GM12878 (cell line): Measurements from ENCODE around the gene FMOD. TPM values are rescaled to one million over a fixed set of nuclear protein-coding genes. Genes with fewer than 3 reads are reported as not detected.

ENCODE experiments used
- ATAC-seq: fragments of 200-7000 bp; cut with Tn5 transposase; 3 replicates; pipeline ENCODE4 v1.9.1; 2020; ENCODE audit warnings: mild to moderate bottlenecking, moderate library complexity
- BruUV-seq: library from RNA; stranded (reverse); fragments of 400-500 nt; replicated peaks from 2 replicates; lab custom pipeline; 2021; lab: Mats Ljungman, UMichigan
- CTCF ChIA-PET: fragments of 300-600 bp; sonication (Branson Sonifier 250); formaldehyde crosslinking; extraction: SDS; loops from one replicate; lab custom pipeline; 2021; ENCODE audit warnings: inconsistent platforms; lab: Yijun Ruan, JAX
- POLR2A ChIA-PET: fragments of 350-600 bp; formaldehyde crosslinking; extraction: SDS; loops from one replicate; lab custom pipeline; 2021; ENCODE audit warnings: inconsistent platforms; lab: Charles Lee
- RAD21 ChIA-PET: fragments of 300-600 bp; sonication (Branson Sonifier 250); formaldehyde crosslinking; loops from one replicate; lab custom pipeline; 2023; ENCODE audit warnings: antibody characterized with exemption; ENCODE audit not compliant: unreplicated experiment; lab: Charles Lee
- SMC1A ChIA-PET: fragments of 300-600 bp; sonication (Branson Sonifier 250); formaldehyde crosslinking; loops from one replicate; lab custom pipeline; 2023; ENCODE audit not compliant: unreplicated experiment, uncharacterized antibody; lab: Charles Lee
- DNase-seq: peaks from one replicate; pipeline ENCODE4 v3.0.0-alpha.2; 2011; ENCODE audit warnings: low read depth, low spot score
- FAIRE-seq: peaks from 3 replicates; lab custom pipeline; 2011; peaks lifted over from hg19 to GRCh38; lab: Jason Lieb, UNC
- H2AFZ ChIP-seq: 2 replicates; pipeline ENCODE4 v1.6.0; 2011; ENCODE audit warnings: low read depth, low read length, control low read depth; ENCODE audit not compliant: control insufficient read depth
- H3K27ac ChIP-seq: 2 replicates; pipeline ENCODE4 v1.5.1; 2011; ENCODE audit warnings: control low read depth; ENCODE audit not compliant: control insufficient read depth, insufficient read depth
- H3K27me3 ChIP-seq, 2 experiments: replicated peaks in 1 of 2; 2 replicates each; pipeline versions ENCODE4 v1.6.0 to v1.6.1; 2011; ENCODE audit warnings: low read length in 1 of 2; ENCODE audit not compliant: control insufficient read depth in 2 of 2, insufficient read depth in 2 of 2
- H3K36me3 ChIP-seq, 2 experiments: 2 replicates each; pipeline ENCODE4 v1.5.1; 2011; ENCODE audit warnings: low read length in 1 of 2; ENCODE audit not compliant: control insufficient read depth in 2 of 2, insufficient read depth in 2 of 2
- H3K4me1 ChIP-seq: 2 replicates; pipeline ENCODE4 v1.6.1; 2011; ENCODE audit warnings: mild to moderate bottlenecking, low read length, moderate library complexity, mixed read lengths; ENCODE audit not compliant: control insufficient read depth, insufficient read depth
- H3K4me2 ChIP-seq: 2 replicates; pipeline ENCODE4 v1.6.0; 2011; ENCODE audit warnings: control low read depth; ENCODE audit not compliant: control insufficient read depth, insufficient read depth
- H3K4me3 ChIP-seq: fragments of 200-600 bp; sonication (generic); 2 replicates; pipeline ENCODE4 v1.5.1; 2016
- H3K79me2 ChIP-seq: 2 replicates; pipeline ENCODE4 v1.6.0; 2011; ENCODE audit warnings: low read length; ENCODE audit not compliant: control insufficient read depth, insufficient read depth
- H3K9ac ChIP-seq: 2 replicates; pipeline ENCODE4 v1.8.0; 2011; ENCODE audit warnings: low read length, control low read depth, mixed read lengths; ENCODE audit not compliant: control insufficient read depth, insufficient read depth
- H3K9me3 ChIP-seq: replicated peaks from 3 replicates; pipeline ENCODE4 v1.5.1; 2011; ENCODE audit warnings: mild to moderate bottlenecking, low read length; ENCODE audit not compliant: control insufficient read depth, insufficient read depth
- H4K20me1 ChIP-seq: 2 replicates; pipeline ENCODE4 v1.6.0; 2011; ENCODE audit not compliant: control insufficient read depth, insufficient read depth
- IKZF1 ChIP-seq: fragments of 450-650 bp; conservative IDR thresholded peaks from 2 replicates; pipeline ENCODE4 v1.6.1; 2017; ENCODE audit warnings: antibody characterized with exemption, mild to moderate bottlenecking
- IRF4 ChIP-seq: IDR thresholded peaks from 2 replicates; pipeline ENCODE4 v1.6.1; 2011; ENCODE audit warnings: low read depth, low read length
- KLF5 ChIP-seq: fragments of 450-650 bp; IDR thresholded peaks from 2 replicates; pipeline ENCODE4 v1.6.1; 2014; ENCODE audit warnings: mild to moderate bottlenecking; ENCODE audit not compliant: partially characterized antibody
- MEF2A ChIP-seq: IDR thresholded peaks from 2 replicates; pipeline ENCODE4 v1.6.1; 2011; ENCODE audit warnings: low read depth, mild to moderate bottlenecking, low read length, moderate library complexity; ENCODE audit not compliant: insufficient read depth
- NFIC ChIP-seq: IDR thresholded peaks from 2 replicates; pipeline ENCODE4 v1.6.1; 2012; ENCODE audit warnings: low read depth, mild to moderate bottlenecking, inconsistent platforms, low read length, moderate library complexity
- PAX8 ChIP-seq: fragments of 450-650 bp; IDR thresholded peaks from 2 replicates; pipeline ENCODE4 v1.6.1; 2017; ENCODE audit warnings: mild to moderate bottlenecking, moderate library complexity
- RAD51 ChIP-seq: fragments of 450-650 bp; IDR thresholded peaks from 2 replicates; pipeline ENCODE4 v1.6.1; 2016; ENCODE audit warnings: moderate library complexity, mild to moderate bottlenecking, inconsistent platforms
- RBBP5 ChIP-seq: fragments of 200-600 bp; sonication (generic); conservative IDR thresholded peaks from 2 replicates; pipeline ENCODE4 v1.6.1; 2016
- STAT3 ChIP-seq: IDR thresholded peaks from 2 replicates; pipeline ENCODE4 v1.6.1; 2011; ENCODE audit warnings: low read depth, low read length, improper control_type of control experiment
- TBL1XR1 ChIP-seq: IDR thresholded peaks from 2 replicates; pipeline ENCODE4 v1.6.1; 2012; ENCODE audit warnings: low read depth, low read length, improper control_type of control experiment
- YY1 ChIP-seq: IDR thresholded peaks from 2 replicates; pipeline ENCODE4 v1.6.1; 2011; ENCODE audit warnings: low read depth, mild to moderate bottlenecking, low read length
- WGBS: methylation state at CpG from one replicate; pipeline ENCODE4 v1.1.6; 2016; ENCODE audit warnings: low lambda C conversion rate; ENCODE audit not compliant: insufficient replicate concordance, insufficient coverage; ENCODE audit errors: missing lambda C conversion rate; 5-methylcytosine and 5-hydroxymethylcytosine counted together
- in situ Hi-C: fragments of 300-500 bp; cut with MboI; formaldehyde crosslinking; loops from 9 replicates; pipeline ENCODE4 v1.14.3; 2018; ENCODE audit warnings: mixed read lengths
- intact Hi-C: fragments of 100-400 bp; cut with micrococcal nuclease; formaldehyde crosslinking; loops from one replicate; pipeline ENCODE4 v1.14.2; 2022; ENCODE audit not compliant: unreplicated experiment
- polyA plus RNA-seq, 11 experiments: library from polyadenylated mRNA; depleted of rRNA in 4 of 11; unstranded in 6 of 11; stranded (reverse) in 5 of 11; fragments of >200 nt; fragmentation: Nextera tagmentation in 4 of 11; fragmentation: Illumina TruSeq in 1 of 11; extraction: Ambion mirVana in 4 of 11; extraction: Trizol in 1 of 11; gene quantifications; 1 replicate in 1 of 11; 2 replicates in 10 of 11; pipeline versions ENCODE4 v1.2.1 to v1.2.3, GENCODE V29; 2011 to 2016; ENCODE audit warnings: inconsistent platforms in 2 of 11, missing spikeins in 2 of 11, low read depth in 1 of 11
- total RNA-seq, 4 experiments: library from RNA; depleted of rRNA in 3 of 4; stranded (reverse); fragments of >200 nt in 3 of 4; fragmentation: Illumina TruSeq in 1 of 4; extraction: Trizol in 1 of 4; gene quantifications; 2 replicates each; pipeline versions ENCODE4 v1.2.1 to v1.2.3, GENCODE V29; 2013 to 2021
- TF ChIP-seq, protein P1 (sequence below): fragments of 450-650 bp; IDR thresholded peaks from 2 replicates; pipeline ENCODE4 v1.6.1; 2017; ENCODE audit warnings: low read depth, mild to moderate bottlenecking, moderate library complexity
- TF ChIP-seq, protein P2 (sequence below), 3 experiments: IDR thresholded peaks in 2 of 3; conservative IDR thresholded peaks in 1 of 3; 2 replicates each; pipeline ENCODE4 v1.5.1; 2011; ENCODE audit warnings: low read depth in 3 of 3, low read length in 3 of 3, mild to moderate bottlenecking in 3 of 3, control low read depth in 2 of 3, moderate library complexity in 2 of 3, inconsistent platforms in 1 of 3, mixed read lengths in 1 of 3; ENCODE audit not compliant: control insufficient read depth in 2 of 3, insufficient read depth in 1 of 3; ENCODE audit errors: extremely low read depth in 1 of 3
- TF ChIP-seq, protein P3 (sequence below): fragments of 450-650 bp; IDR thresholded peaks from 2 replicates; pipeline ENCODE4 v1.6.1; 2016; ENCODE audit warnings: mild to moderate bottlenecking
- TF ChIP-seq, protein P4 (sequence below): fragments of 450-650 bp; IDR thresholded peaks from 2 replicates; pipeline ENCODE4 v1.6.1; 2017; ENCODE audit warnings: antibody characterized with exemption, mild to moderate bottlenecking, moderate library complexity

The FMOD gene
- total and polyA plus RNA-seq, 10 of the 15 experiments (the other 5 are each of a cell fraction or from before 2014, with no cell fraction given), result 0.03 to 0.26 (median 0.11) TPM; not detected in 7

DNA sequence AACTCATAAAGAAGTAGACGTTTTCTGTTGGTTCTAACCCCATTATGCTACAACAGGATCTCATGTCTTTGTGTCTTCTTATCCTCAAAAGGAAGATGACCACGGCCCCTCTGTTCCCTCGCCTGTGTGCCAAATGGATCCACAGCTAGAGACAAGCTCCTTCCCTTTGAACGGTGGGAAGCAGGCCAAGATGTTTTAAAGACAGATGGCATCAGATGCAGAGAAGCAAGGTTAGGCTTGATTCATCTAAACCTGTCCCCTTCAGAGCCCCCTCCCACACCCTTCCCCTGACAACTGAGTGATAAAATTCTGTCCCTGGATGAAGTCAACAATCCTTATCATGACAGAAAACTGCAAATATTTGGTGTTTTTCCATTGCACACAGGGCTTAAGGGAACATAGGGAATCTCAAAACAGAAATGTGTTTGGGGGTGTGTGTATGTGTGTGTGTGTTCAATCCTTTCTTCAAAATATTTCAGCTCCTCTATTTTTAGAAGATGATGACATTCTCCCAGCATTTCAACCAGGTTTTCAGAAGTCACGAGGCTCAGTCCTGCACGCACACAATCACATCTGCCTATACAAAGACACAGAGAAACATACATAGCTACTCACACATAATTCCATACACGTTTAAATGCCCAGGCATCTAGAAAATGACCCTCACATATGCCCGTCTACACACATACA lies 27.8 kb upstream of the FMOD start (continued):
- TF ChIP-seq, protein P1, sequence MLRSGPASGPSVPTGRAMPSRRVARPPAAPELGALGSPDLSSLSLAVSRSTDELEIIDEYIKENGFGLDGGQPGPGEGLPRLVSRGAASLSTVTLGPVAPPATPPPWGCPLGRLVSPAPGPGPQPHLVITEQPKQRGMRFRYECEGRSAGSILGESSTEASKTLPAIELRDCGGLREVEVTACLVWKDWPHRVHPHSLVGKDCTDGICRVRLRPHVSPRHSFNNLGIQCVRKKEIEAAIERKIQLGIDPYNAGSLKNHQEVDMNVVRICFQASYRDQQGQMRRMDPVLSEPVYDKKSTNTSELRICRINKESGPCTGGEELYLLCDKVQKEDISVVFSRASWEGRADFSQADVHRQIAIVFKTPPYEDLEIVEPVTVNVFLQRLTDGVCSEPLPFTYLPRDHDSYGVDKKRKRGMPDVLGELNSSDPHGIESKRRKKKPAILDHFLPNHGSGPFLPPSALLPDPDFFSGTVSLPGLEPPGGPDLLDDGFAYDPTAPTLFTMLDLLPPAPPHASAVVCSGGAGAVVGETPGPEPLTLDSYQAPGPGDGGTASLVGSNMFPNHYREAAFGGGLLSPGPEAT, result no peak
- TF ChIP-seq TBL1XR1, result no peak
- no peak for TF ChIP-seq RBBP5
- TF ChIP-seq, protein P2, sequence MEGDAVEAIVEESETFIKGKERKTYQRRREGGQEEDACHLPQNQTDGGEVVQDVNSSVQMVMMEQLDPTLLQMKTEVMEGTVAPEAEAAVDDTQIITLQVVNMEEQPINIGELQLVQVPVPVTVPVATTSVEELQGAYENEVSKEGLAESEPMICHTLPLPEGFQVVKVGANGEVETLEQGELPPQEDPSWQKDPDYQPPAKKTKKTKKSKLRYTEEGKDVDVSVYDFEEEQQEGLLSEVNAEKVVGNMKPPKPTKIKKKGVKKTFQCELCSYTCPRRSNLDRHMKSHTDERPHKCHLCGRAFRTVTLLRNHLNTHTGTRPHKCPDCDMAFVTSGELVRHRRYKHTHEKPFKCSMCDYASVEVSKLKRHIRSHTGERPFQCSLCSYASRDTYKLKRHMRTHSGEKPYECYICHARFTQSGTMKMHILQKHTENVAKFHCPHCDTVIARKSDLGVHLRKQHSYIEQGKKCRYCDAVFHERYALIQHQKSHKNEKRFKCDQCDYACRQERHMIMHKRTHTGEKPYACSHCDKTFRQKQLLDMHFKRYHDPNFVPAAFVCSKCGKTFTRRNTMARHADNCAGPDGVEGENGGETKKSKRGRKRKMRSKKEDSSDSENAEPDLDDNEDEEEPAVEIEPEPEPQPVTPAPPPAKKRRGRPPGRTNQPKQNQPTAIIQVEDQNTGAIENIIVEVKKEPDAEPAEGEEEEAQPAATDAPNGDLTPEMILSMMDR (IDR thresholded peaks at IDR 0.05 in 2 of 3, conservative IDR thresholded peaks at IDR 0.05 in 1 of 3; ENCODE audit: control insufficient read depth in 2 of 3, extremely low read depth in 1 of 3, insufficient read depth in 1 of 3, low read depth in 3 of 3, low read length in 3 of 3), result no peak
- TF ChIP-seq STAT3, result no peak
- TF ChIP-seq IKZF1, result no peak
- TF ChIP-seq YY1, result no peak

DNA sequence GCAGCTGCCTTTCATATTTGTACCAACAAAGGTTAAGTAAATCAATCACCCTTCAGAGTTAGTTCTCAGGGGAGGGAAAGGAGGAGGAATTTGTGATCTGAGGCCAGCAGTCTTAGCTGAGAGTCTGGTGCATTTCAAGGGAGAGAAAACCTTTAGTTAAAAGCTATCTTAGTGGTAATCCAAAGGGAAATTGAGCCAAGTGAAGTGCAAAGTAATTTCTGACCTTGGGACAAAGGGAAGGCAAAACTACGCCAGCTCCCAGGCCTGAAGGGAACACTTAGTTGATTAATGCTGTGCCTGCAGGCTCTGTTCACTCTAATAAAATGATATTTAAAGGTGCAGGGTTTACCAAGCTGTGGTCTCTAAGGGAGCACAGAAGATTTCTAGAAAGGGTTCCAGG lies 23.1 kb upstream of the FMOD start:
- H3K9ac ChIP-seq, result no peak overlapping the region
- BruUV-seq, result no TSS peak
- no peaks in the 10 kb centered on the region for H3K36me3 ChIP-seq
- H2AFZ ChIP-seq, result no peak overlapping the region
- intact Hi-C loops (no loop called here), in situ Hi-C loops (no loop called here)
- H3K9me3 ChIP-seq, result no peaks in the 10 kb centered on the region; the same call in 2 of the 3 replicates
- ChIA-PET SMC1A (interaction anchor here (1.0 to 1.5 kb wide), 4 partner anchors 20 to 79 kb away, joined by 3 to 5 read pairs (median 4); no protein-coding TSS in a partner anchor), POLR2A (no interaction called here), CTCF (interaction anchor here (0.7 to 1.3 kb wide), 8 partner anchors 10 to 105 kb away, joined by 3 to 6 read pairs (median 4); no protein-coding TSS in a partner anchor), RAD21 (interaction anchor here (0.8 kb wide), 1 partner anchor 14 kb away, joined by 3 read pairs; no protein-coding TSS in a partner anchor)
- no peak overlapping the region for H3K4me3 ChIP-seq
- 26% methylated on average over 1 of the region's 1 CpG for WGBS
- no peaks in the 10 kb centered on the region for H3K4me1 ChIP-seq
- FAIRE-seq, result no peak
- H3K27ac ChIP-seq, result no peak overlapping the region
- H3K27me3 ChIP-seq, result no peaks in the 10 kb centered on the region; a peak in 1 of 4 replicates
- ATAC-seq, result no peak
- no peak for DNase-seq
- no peak overlapping the region for H3K4me2 ChIP-seq
- H4K20me1 ChIP-seq, result no peaks in the 10 kb centered on the region
- no peaks in the 10 kb centered on the region for H3K79me2 ChIP-seq
- TF ChIP-seq NFIC (no peak), RAD51 (no peak), IRF4 (no peak), KLF5 (no peak), MEF2A (no peak), PAX8 (no peak)
- TF ChIP-seq, protein P3, sequence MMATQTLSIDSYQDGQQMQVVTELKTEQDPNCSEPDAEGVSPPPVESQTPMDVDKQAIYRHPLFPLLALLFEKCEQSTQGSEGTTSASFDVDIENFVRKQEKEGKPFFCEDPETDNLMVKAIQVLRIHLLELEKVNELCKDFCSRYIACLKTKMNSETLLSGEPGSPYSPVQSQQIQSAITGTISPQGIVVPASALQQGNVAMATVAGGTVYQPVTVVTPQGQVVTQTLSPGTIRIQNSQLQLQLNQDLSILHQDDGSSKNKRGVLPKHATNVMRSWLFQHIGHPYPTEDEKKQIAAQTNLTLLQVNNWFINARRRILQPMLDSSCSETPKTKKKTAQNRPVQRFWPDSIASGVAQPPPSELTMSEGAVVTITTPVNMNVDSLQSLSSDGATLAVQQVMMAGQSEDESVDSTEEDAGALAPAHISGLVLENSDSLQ, result no peak
- TF ChIP-seq, protein P4, sequence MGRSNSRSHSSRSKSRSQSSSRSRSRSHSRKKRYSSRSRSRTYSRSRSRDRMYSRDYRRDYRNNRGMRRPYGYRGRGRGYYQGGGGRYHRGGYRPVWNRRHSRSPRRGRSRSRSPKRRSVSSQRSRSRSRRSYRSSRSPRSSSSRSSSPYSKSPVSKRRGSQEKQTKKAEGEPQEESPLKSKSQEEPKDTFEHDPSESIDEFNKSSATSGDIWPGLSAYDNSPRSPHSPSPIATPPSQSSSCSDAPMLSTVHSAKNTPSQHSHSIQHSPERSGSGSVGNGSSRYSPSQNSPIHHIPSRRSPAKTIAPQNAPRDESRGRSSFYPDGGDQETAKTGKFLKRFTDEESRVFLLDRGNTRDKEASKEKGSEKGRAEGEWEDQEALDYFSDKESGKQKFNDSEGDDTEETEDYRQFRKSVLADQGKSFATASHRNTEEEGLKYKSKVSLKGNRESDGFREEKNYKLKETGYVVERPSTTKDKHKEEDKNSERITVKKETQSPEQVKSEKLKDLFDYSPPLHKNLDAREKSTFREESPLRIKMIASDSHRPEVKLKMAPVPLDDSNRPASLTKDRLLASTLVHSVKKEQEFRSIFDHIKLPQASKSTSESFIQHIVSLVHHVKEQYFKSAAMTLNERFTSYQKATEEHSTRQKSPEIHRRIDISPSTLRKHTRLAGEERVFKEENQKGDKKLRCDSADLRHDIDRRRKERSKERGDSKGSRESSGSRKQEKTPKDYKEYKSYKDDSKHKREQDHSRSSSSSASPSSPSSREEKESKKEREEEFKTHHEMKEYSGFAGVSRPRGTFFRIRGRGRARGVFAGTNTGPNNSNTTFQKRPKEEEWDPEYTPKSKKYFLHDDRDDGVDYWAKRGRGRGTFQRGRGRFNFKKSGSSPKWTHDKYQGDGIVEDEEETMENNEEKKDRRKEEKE, result no peak
